ENCODE data around the gene TYSND1. TPM values are rescaled to one million over a fixed set of nuclear protein-coding genes. Genes with fewer than 3 reads are reported as not detected.

TYSND1 gene
- total RNA-seq, 6 donors from 2014 or later, result 9.1 to 23.0 (median 15.7) TPM

DNA sequence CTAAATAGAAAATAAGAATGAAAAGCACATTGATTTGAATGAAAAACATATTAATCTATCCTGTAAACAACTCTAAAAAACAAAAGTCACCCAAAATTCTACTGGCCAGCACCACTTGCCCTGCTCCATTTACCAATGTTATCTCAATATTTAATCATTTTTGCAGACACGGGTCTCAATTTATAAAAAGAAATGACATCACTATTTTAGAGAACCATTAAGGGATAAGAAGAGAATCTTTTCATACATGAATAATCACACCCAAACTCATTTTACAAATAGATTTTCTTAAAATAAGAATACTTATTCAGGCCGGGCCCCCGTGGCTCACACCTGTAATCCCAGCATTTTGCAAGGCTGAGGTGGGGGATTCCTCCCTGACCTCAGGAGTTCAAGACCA lies 19.9 kb upstream of the TYSND1 start:
- no peak for ATAC-seq (ENCODE audit: low FRiP score in 2 of 2)
- DNase-seq, result no peak
- peaks cover 0 to 29% (median 1%) of the 10 kb centered on the region in 4 donors for H3K36me3 ChIP-seq
- no peak overlapping the region for H3K4me3 ChIP-seq
- 75 to 79% methylated on average over 3 of the region's 3 CpGs for WGBS, 2 donors
- no peaks in the 10 kb centered on the region for H3K27me3 ChIP-seq
- no peak overlapping the region for H3K27ac ChIP-seq
- H3K9me3 ChIP-seq, result no peaks in the 10 kb centered on the region
- TF ChIP-seq POLR2A (IDR thresholded peaks at IDR 0.05) (no peak), POLR2AphosphoS5 (IDR thresholded peaks at IDR 0.05) (no peak), EP300 (IDR thresholded peaks at IDR 0.05) (no peak)
- TF ChIP-seq, protein P1, sequence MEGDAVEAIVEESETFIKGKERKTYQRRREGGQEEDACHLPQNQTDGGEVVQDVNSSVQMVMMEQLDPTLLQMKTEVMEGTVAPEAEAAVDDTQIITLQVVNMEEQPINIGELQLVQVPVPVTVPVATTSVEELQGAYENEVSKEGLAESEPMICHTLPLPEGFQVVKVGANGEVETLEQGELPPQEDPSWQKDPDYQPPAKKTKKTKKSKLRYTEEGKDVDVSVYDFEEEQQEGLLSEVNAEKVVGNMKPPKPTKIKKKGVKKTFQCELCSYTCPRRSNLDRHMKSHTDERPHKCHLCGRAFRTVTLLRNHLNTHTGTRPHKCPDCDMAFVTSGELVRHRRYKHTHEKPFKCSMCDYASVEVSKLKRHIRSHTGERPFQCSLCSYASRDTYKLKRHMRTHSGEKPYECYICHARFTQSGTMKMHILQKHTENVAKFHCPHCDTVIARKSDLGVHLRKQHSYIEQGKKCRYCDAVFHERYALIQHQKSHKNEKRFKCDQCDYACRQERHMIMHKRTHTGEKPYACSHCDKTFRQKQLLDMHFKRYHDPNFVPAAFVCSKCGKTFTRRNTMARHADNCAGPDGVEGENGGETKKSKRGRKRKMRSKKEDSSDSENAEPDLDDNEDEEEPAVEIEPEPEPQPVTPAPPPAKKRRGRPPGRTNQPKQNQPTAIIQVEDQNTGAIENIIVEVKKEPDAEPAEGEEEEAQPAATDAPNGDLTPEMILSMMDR (IDR thresholded peaks at IDR 0.05), result no peak
- H3K4me1 ChIP-seq, result peaks cover 53 to 75% (median 61%) of the 10 kb centered on the region in 4 donors

DNA sequence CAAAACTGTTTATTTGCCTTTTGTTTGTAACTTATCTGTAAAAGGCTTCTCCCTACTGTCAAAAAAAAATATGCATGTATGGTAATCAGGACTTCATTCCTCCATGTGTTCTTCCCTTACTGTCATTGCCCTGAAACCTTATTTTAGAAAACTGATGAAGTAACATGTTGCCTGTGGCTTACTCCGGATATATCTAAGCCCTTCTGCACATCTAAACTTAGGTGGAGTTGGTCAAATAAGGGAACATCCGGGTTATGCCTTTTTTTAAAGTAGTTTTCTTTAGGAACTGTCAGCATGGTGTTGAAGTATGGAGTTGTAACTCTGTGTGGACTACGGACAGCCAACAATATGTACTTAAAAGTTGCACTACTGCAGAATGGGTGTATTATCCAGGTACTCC lies 17.7 kb upstream of the TYSND1 start:
- Histone ChIP-seq H3K9me3 (no peaks in the 10 kb centered on the region), H3K27me3 (no peaks in the 10 kb centered on the region), H3K4me3 (no peak overlapping the region), H3K27ac (no peak overlapping the region), H3K36me3 (peaks cover 0 to 51% (median 12%) of the 10 kb centered on the region in 4 donors), H3K4me1 (peaks cover 48 to 67% (median 57%) of the 10 kb centered on the region in 4 donors)
- DNase-seq, result no peak
- TF ChIP-seq EP300 (IDR thresholded peaks at IDR 0.05) (no peak), POLR2AphosphoS5 (IDR thresholded peaks at IDR 0.05) (no peak), POLR2A (IDR thresholded peaks at IDR 0.05) (no peak)
- TF ChIP-seq, protein P1 (IDR thresholded peaks at IDR 0.05), result no peak
- no peak for ATAC-seq (ENCODE audit: low FRiP score in 2 of 2)
- 54 to 65% methylated on average over 3 of the region's 3 CpGs for whole genome bisulfite sequencing, 2 donors

DNA sequence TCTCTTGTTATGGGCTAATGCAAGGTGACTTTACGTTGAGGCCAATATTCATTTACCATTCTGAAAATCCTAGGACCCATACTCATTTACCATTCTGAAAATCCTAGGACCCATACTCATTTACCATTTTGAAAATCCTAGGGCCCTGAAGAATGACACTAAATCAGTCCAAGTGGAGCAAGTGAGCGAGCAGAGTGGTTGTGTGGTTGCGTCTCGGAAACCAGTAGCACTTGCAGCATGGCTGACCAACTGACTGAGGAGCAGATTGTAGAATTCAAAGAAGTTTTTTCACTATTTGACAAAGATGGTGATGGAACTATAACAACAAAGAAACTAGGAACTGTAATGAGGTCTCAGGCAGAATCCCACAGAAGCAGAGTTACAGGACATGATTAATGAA lies 16.9 kb upstream of the TYSND1 start:
- no peaks in the 10 kb centered on the region for H3K27me3 ChIP-seq
- peaks cover 41 to 61% (median 50%) of the 10 kb centered on the region in 4 donors for H3K4me1 ChIP-seq
- H3K36me3 ChIP-seq, result peaks cover 0 to 59% (median 12%) of the 10 kb centered on the region in 4 donors

DNA sequence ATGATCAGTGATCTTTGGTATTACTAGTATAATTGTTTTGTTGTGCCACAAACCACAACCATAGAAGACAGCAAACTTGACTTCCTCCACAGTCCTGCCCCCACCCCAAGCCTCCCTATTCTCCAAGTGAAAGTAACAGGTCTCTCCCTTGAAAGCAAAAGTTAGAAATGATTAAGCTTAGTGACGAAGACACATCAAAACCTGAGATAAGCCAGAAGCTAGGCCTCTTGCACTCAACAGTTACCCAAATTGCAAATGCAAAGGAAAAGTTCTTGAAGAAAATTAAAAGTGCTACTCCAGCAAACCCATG lies 16.3 kb upstream of the TYSND1 start:
- no peak overlapping the region for H3K4me3 ChIP-seq

More for the DNA sequence above, 16.9 kb upstream of the TYSND1 start:
- TF ChIP-seq, protein P1 (IDR thresholded peaks at IDR 0.05), result no peak
- TF ChIP-seq EP300 (IDR thresholded peaks at IDR 0.05) (no peak), POLR2A (IDR thresholded peaks at IDR 0.05) (no peak), POLR2AphosphoS5 (IDR thresholded peaks at IDR 0.05) (no peak)
- H3K9me3 ChIP-seq, result no peaks in the 10 kb centered on the region
- DNase-seq (no peak), ATAC-seq (ENCODE audit: low FRiP score in 2 of 2) (no peak)
- 97% methylated on average over 4 of the region's 4 CpGs for WGBS, 2 donors
- H3K4me3 ChIP-seq, result no peak overlapping the region
- peak overlapping the region in 1 of 4 donors; percentile 32 for H3K27ac ChIP-seq

More for the DNA sequence above, 16.3 kb upstream of the TYSND1 start:
- H3K27me3 ChIP-seq, result no peaks in the 10 kb centered on the region
- DNase-seq (no peak), ATAC-seq (ENCODE audit: low FRiP score in 2 of 2) (no peak)
- peaks cover 36 to 55% (median 45%) of the 10 kb centered on the region in 4 donors for H3K4me1 ChIP-seq
- H3K9me3 ChIP-seq, result no peaks in the 10 kb centered on the region
- peaks cover 0 to 65% (median 17%) of the 10 kb centered on the region in 4 donors for H3K36me3 ChIP-seq
- 21 to 39% methylated on average over 1 of the region's 1 CpG for WGBS, 2 donors
- TF ChIP-seq POLR2A (IDR thresholded peaks at IDR 0.05), result no peak
- TF ChIP-seq, protein P1 (IDR thresholded peaks at IDR 0.05), result no peak
- TF ChIP-seq POLR2AphosphoS5 (IDR thresholded peaks at IDR 0.05), result no peak
- no peak for TF ChIP-seq EP300 (IDR thresholded peaks at IDR 0.05)
- H3K27ac ChIP-seq, result peak overlapping the region in 2 of 4 donors; percentile 10 to 32

All from upper lobe of left lung (tissue), 6 donors.